Esophagus squamous epithelium (tissue), 4 donors: ENCODE measurements around the gene KLHDC7B.

Experiments
- CTCF ChIP-seq, 6 experiments: fragments of 450-650 bp in 4 of 6; fragments of 200-600 bp in 2 of 6; sonication (generic) in 2 of 6; IDR thresholded peaks; one replicate each; pipeline ENCODE4 v1.5.1; 2016 to 2019; ENCODE audit warnings: antibody characterized with exemption in 6 of 6, mild to moderate bottlenecking in 4 of 6, moderate library complexity in 4 of 6
- POLR2A ChIP-seq, 4 donors: fragments of 450-650 bp; IDR thresholded peaks; one replicate each; pipeline ENCODE4 v1.6.1; 2017; ENCODE audit warnings: antibody characterized with exemption in 4 of 4, mild to moderate bottlenecking in 4 of 4, moderate library complexity in 3 of 4

- TF ChIP-seq CTCF (IDR thresholded peaks at IDR 0.05): no peak
- TF ChIP-seq POLR2A (IDR thresholded peaks at IDR 0.05): no peak
Observed at GRCh38 chr22:50599816-50600455, 54.2 kb downstream of the KLHDC7B start.
